B cell (primary cell): ENCODE results near the gene PLD5. TPM values are rescaled to one million over a fixed set of nuclear protein-coding genes. Genes with fewer than 3 reads are reported as not detected.

Source experiments
- ATAC-seq: fragments of 200-7000 bp; cut with Tn5 transposase; one replicate; pipeline ENCODE4 v1.10.0; 2021; ENCODE audit warnings: low read depth, mild to moderate bottlenecking, moderate number of reproducible peaks, moderate library complexity
- CTCF ChIA-PET: fragments of 350-600 bp; sonication (Branson Sonifier 250); formaldehyde crosslinking; loops from one replicate; lab custom pipeline; 2021; ENCODE audit warnings: antibody characterized with exemption, inconsistent platforms; lab: Charles Lee
- POLR2A ChIA-PET: fragments of 350-600 bp; sonication (Branson Sonifier 250); formaldehyde crosslinking; loops from one replicate; lab custom pipeline; 2021; ENCODE audit warnings: antibody characterized with exemption; lab: Charles Lee
- DNase-seq: peaks from one replicate; pipeline ENCODE4 v3.0.0; 2013
- H2AFZ ChIP-seq: 2 replicates; pipeline ENCODE4 v1.6.1; 2012; ENCODE audit warnings: mild to moderate bottlenecking, low read depth, low read length; ENCODE audit not compliant: insufficient read depth, poor library complexity, severe bottlenecking
- H3K27ac ChIP-seq, 2 donors: 1 replicate in 1 of 2; 2 replicates in 1 of 2; pipeline ENCODE4 v1.5.1; 2012 to 2013; ENCODE audit warnings: low read length in 2 of 2, mild to moderate bottlenecking in 2 of 2, moderate library complexity in 1 of 2
- H3K27me3 ChIP-seq, 4 experiments: fragments of 200-600 bp in 1 of 4; sonication (generic) in 1 of 4; replicated peaks in 1 of 4; 1 replicate in 2 of 4; 2 replicates in 2 of 4; pipeline versions ENCODE4 v1.6.1 to v1.7.0; 2013 to 2016; ENCODE audit warnings: low read length in 3 of 4, mild to moderate bottlenecking in 2 of 4, mixed read lengths in 1 of 4, moderate library complexity in 1 of 4; ENCODE audit not compliant: insufficient read depth in 4 of 4, control insufficient read depth in 3 of 4; ENCODE audit errors: control extremely low read depth in 1 of 4
- H3K36me3 ChIP-seq, 2 experiments: replicated peaks in 1 of 2; 1 replicate in 1 of 2; 2 replicates in 1 of 2; pipeline versions ENCODE4 v1.6.1 to v1.7.1; 2013; ENCODE audit warnings: low read length in 1 of 2; ENCODE audit not compliant: insufficient read depth in 2 of 2, control insufficient read depth in 1 of 2; ENCODE audit errors: control extremely low read depth in 1 of 2, extremely low read depth in 1 of 2
- H3K4me1 ChIP-seq, 2 donors: fragments of 200-600 bp in 1 of 2; sonication (generic) in 1 of 2; 1 replicate in 1 of 2; 2 replicates in 1 of 2; pipeline versions ENCODE4 v1.5.1 to v1.6.1; 2013 to 2017; ENCODE audit warnings: low read length in 2 of 2; ENCODE audit not compliant: control insufficient read depth in 2 of 2, insufficient read depth in 2 of 2
- H3K4me2 ChIP-seq: replicated peaks from 2 replicates; pipeline ENCODE3; 2012; ENCODE audit warnings: mild to moderate bottlenecking, low read depth, low read length; ENCODE audit not compliant: poor library complexity, severe bottlenecking
- H3K4me3 ChIP-seq, 5 experiments: fragments of 200-600 bp in 1 of 5; sonication (generic) in 1 of 5; 1 replicate in 3 of 5; 2 replicates in 2 of 5; pipeline versions ENCODE4 v1.5.1 to v1.7.0; 2011 to 2016; ENCODE audit warnings: low read length in 4 of 5, mild to moderate bottlenecking in 4 of 5, low read depth in 2 of 5, control low read depth in 1 of 5, moderate library complexity in 1 of 5; ENCODE audit not compliant: insufficient read depth in 1 of 5; ENCODE audit errors: control extremely low read depth in 1 of 5, extremely low read depth in 1 of 5
- H3K79me2 ChIP-seq: fragments of 200-600 bp; sonication (generic); one replicate; pipeline ENCODE4 v1.6.0; 2016; ENCODE audit warnings: low read length; ENCODE audit not compliant: control insufficient read depth, insufficient read depth
- H3K9ac ChIP-seq: fragments of 200-600 bp; sonication (generic); 2 replicates; pipeline ENCODE4 v1.6.1; 2017; ENCODE audit warnings: mild to moderate bottlenecking, low read length, moderate library complexity
- H3K9me3 ChIP-seq, 3 donors: one replicate each; pipeline versions ENCODE4 v1.6.1 to v1.7.1; 2013; ENCODE audit warnings: low read length in 2 of 3; ENCODE audit not compliant: control insufficient read depth in 2 of 3, insufficient read depth in 1 of 3; ENCODE audit errors: control extremely low read depth in 1 of 3
- H4K20me1 ChIP-seq: 2 replicates; pipeline ENCODE4 v1.6.0; 2012; ENCODE audit warnings: mild to moderate bottlenecking, low read length; ENCODE audit not compliant: insufficient read depth, control insufficient read depth, poor library complexity, severe bottlenecking
- H3K27ac Mint-ChIP-seq: one replicate; pipeline ENCODE4 v1.8.0; 2021; ENCODE audit warnings: mixed read lengths
- H3K27me3 Mint-ChIP-seq: one replicate; pipeline ENCODE4 v1.8.0; 2021; ENCODE audit warnings: mixed read lengths
- H3K4me1 Mint-ChIP-seq: one replicate; pipeline ENCODE4 v1.8.0; 2021; ENCODE audit warnings: mixed read lengths
- H3K4me3 Mint-ChIP-seq: one replicate; pipeline ENCODE4 v1.8.0; 2021; ENCODE audit warnings: mixed read lengths
- H3K9me3 Mint-ChIP-seq: one replicate; pipeline ENCODE4 v1.8.0; 2022; ENCODE audit warnings: mixed read lengths; ENCODE audit not compliant: insufficient read depth
- CTCF ChIP-seq: fragments of 200-600 bp; IDR thresholded peaks from one replicate; pipeline ENCODE4 v1.8.0; 2022; ENCODE audit warnings: antibody characterized with exemption, mild to moderate bottlenecking
- EZH2 ChIP-seq: IDR thresholded peaks from 2 replicates; pipeline ENCODE4 v1.6.1; 2012; ENCODE audit warnings: borderline replicate concordance, low read depth, mild to moderate bottlenecking, moderate library complexity, low read length; ENCODE audit not compliant: insufficient read depth, poor library complexity, severe bottlenecking
- WGBS: methylation state at CpG from one replicate; pipeline ENCODE4 v1.1.5; 2013; ENCODE audit warnings: missing lambda C conversion rate; ENCODE audit not compliant: insufficient coverage; 5-methylcytosine and 5-hydroxymethylcytosine counted together
- intact Hi-C: fragments of 100-400 bp; cut with micrococcal nuclease; formaldehyde crosslinking; loops from one replicate; pipeline ENCODE4 v1.10.0; 2022
- polyA plus RNA-seq: library from polyadenylated mRNA; depleted of rRNA; stranded (reverse); fragments of >200 nt; gene quantifications from 2 replicates; pipeline ENCODE4 v1.2.3, GENCODE V29; 2012
- total RNA-seq, 2 donors: library from RNA; stranded (reverse); fragments of 120-200 nt in 1 of 2; gene quantifications; 1 replicate in 1 of 2; 2 replicates in 1 of 2; pipeline versions ENCODE4 v1.2.3 to v1.2.4, GENCODE V29; 2013 to 2022

Gene PLD5
- total and polyA plus RNA-seq, 2 donors (not counting 1 experiment from before 2014, with no cell fraction given) = 0.37 to 1.9 TPM

DNA sequence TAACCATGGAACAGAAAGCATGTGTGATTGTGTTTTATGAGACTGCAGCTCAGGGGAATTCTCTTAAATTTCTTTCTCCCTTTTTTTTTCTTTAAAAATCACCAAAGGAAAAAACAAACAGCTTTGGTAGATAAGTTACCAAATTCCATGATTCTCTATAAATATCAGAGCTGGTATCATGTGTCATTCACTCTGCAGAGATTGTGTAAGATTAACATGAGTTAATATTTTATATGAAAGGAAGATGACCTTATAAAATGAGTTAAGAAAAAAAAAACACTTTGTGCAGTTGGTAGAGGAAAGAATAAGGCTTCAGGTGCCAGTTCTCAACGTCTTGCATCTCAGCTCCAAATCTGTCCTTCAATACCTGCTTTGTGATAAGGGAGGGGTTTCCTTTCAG lies 287.4 kb downstream of the PLD5 start:
- POLR2A ChIA-PET = no interaction called here
- no peak for TF ChIP-seq EZH2
- no peak for TF ChIP-seq CTCF
- Histone ChIP-seq H3K79me2 (no peaks in the 10 kb centered on the region), H3K27me3 (no peaks in the 10 kb centered on the region), H3K4me1 (no peaks in the 10 kb centered on the region), H3K4me2 (no peak overlapping the region), H3K9me3 (peaks cover 0 to 4% (median 0%) of the 10 kb centered on the region in 3 donors), H2AFZ (no peak overlapping the region), H3K9ac (no peak overlapping the region), H3K27ac (no peak overlapping the region), H3K4me3 (no peak overlapping the region), H4K20me1 (no peaks in the 10 kb centered on the region), H3K36me3 (no peaks in the 10 kb centered on the region)
- Mint-ChIP-seq H3K4me3 (no peak overlapping the region), H3K4me1 (no peaks in the 10 kb centered on the region), H3K9me3 (no peaks in the 10 kb centered on the region), H3K27ac (no peak overlapping the region), H3K27me3 (no peaks in the 10 kb centered on the region)
- intact Hi-C loops = no loop called here
- ATAC-seq = no peak
- CTCF ChIA-PET = no interaction called here
- no peak for DNase-seq
- WGBS = 67% methylated on average over 1 of the region's 1 CpG

DNA sequence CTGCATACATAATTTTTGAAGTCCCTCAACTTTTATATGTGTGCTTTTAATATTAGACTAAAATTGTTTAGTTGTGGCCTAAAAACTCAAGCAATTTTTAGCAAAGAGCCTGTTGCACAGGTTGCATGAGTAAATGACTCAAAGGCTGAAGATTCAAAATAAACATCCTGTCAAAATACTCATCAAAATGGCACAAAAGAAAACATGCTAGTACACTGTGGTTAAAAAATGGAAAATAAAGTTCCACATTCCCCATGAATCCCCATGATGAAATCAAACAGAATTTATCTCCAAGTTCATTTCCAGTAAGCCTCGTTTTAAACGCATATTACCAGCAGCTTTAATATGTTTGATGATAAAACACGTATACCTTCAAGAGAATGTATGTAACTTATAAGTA lies 295.5 kb downstream of the PLD5 start:
- ChIA-PET POLR2A (no interaction called here), CTCF (no interaction called here)
- no peak for DNase-seq
- H3K4me3 Mint-ChIP-seq = no peak overlapping the region
- Histone ChIP-seq H3K36me3 (no peaks in the 10 kb centered on the region), H3K27ac (no peak overlapping the region), H3K79me2 (no peaks in the 10 kb centered on the region), H3K4me1 (no peaks in the 10 kb centered on the region), H3K9ac (no peak overlapping the region), H3K27me3 (no peaks in the 10 kb centered on the region), H4K20me1 (no peaks in the 10 kb centered on the region), H3K4me2 (no peak overlapping the region), H3K4me3 (no peak overlapping the region), H2AFZ (no peak overlapping the region), H3K9me3 (no peaks in the 10 kb centered on the region)
- no peaks in the 10 kb centered on the region for H3K4me1 Mint-ChIP-seq
- no CpG with 5 or more reads among the region's 3 CpGs for WGBS
- no peaks in the 10 kb centered on the region for H3K9me3 Mint-ChIP-seq
- H3K27ac Mint-ChIP-seq = no peak overlapping the region
- no peak for TF ChIP-seq EZH2
- no peak for TF ChIP-seq CTCF
- no peak for ATAC-seq
- no peaks in the 10 kb centered on the region for H3K27me3 Mint-ChIP-seq
- intact Hi-C loops = no loop called here
